ENCODE measurements around the gene ACKR2. TPM values are rescaled to one million over a fixed set of nuclear protein-coding genes. Genes with fewer than 3 reads are reported as not detected.

The ACKR2 gene
- total and polyA plus RNA-seq, 2 experiments from 2014 or later: 1.7 to 3.9 TPM

DNA sequence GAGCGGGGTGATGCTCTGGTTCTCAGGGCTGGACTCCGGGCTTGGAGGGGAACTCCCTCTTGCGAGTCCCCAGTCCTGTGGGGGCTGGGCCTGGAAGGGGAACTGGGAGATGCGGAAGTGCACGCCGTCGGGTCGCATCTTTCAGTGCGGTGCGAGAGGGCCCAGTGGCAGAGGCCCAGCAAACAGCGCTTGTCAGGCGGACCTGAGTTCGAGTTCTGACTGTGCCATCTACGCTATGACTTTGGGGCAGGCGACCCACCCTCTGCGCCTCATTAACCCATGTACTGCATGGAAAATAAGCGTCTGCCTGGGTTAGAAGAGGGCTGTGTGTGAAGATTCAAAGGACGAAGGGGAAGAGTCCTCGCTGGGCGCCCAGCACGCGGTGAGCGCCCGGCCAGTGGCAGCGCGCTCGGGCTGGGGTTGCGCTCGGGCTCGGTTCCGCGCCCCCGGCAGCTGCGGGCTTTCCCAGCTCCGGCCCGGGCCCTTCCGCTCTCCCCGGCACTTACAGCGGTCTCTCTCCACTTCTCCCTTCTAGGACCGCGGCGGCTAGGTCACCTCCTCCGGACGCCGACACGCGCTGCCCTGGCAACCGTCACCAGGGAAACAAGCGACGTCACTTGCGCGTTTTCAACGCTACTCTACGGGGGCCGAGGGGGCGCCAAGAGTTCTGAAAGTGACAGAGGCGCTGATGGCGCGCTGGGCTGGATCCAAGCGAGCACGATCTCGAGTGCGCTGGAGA is 36.4 kb upstream of the ACKR2 start, which contains the start of gene CCDC13:
Gene CCDC13 (minus strand): TSS at position 584 of the 739 bp plus-strand sequence. CDS start 14,908 bp downstream, outside the sequence.
- Histone ChIP-seq H2AFZ (peak within 1 kb of the TSS; percentile 76), H3K4me1 (ENCODE audit: insufficient read depth) (no peaks in the 10 kb centered on the region), H3K27ac (peak within 1 kb of the TSS; percentile 3), H3K27me3 (no peaks in the 10 kb centered on the region), H4K20me1 (ENCODE audit: insufficient read depth, poor library complexity, severe bottlenecking) (no peaks in the 10 kb centered on the region), H3K9me2 (replicated peaks; ENCODE audit: insufficient read depth) (no peaks in the 10 kb centered on the region), H3K4me2 (peak within 1 kb of the TSS; percentile 81), H3K79me2 (no peaks in the 10 kb centered on the region), H3K9me3 (ENCODE audit: low read depth) (no peaks in the 10 kb centered on the region), H3K36me3 (replicated peaks; ENCODE audit: insufficient read depth, low read depth) (no peaks in the 10 kb centered on the region), H3K4me3 (peak within 1 kb of the TSS; percentile 61)
- WGBS (ENCODE audit: low lambda C conversion rate, missing lambda C conversion rate): 5% methylated on average over 53 of the region's 63 CpGs
- DNase-seq (ENCODE audit: low spot score): peak; percentile 90
- TF ChIP-seq EZH2phosphoT487 (IDR thresholded peaks at IDR 0.05; ENCODE audit: low read depth, severe bottlenecking, unreplicated experiment): no peak
- TF ChIP-seq CTCF (IDR thresholded peaks at IDR 0.05; ENCODE audit: poor library complexity): no peak
- no peak for TF ChIP-seq EZH2 (IDR thresholded peaks at IDR 0.05; ENCODE audit: borderline replicate concordance)

DNA sequence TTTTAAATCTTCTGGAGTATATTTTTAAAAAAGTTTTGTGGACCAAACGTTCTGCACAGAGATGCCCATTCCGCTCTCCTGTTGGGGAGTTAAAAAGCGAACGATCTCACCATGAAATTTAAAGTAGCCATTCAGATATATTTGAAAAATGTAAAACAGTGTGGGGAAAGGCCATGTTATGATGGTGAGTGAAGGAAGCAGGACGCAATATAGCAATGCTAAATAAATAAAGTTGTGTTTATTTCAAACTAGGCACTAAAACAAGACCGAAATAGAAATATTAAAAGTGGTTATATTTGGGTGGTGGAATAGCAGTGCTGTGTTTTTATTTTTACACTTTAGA is 35.9 kb upstream of the ACKR2 start:
- peak overlapping the region; percentile 76 for H2AFZ ChIP-seq
- H3K79me2 ChIP-seq: no peaks in the 10 kb centered on the region
- no peaks in the 10 kb centered on the region for H3K9me3 ChIP-seq (ENCODE audit: low read depth)
- H3K27ac ChIP-seq: peak overlapping the region; percentile 3
- H3K4me2 ChIP-seq: peak overlapping the region; percentile 81
- H4K20me1 ChIP-seq (ENCODE audit: insufficient read depth, poor library complexity, severe bottlenecking): no peaks in the 10 kb centered on the region
- TF ChIP-seq EZH2 (IDR thresholded peaks at IDR 0.05; ENCODE audit: borderline replicate concordance) (no peak), EZH2phosphoT487 (IDR thresholded peaks at IDR 0.05; ENCODE audit: low read depth, severe bottlenecking, unreplicated experiment) (no peak), CTCF (IDR thresholded peaks at IDR 0.05; ENCODE audit: poor library complexity) (no peak)
- H3K9me2 ChIP-seq (replicated peaks; ENCODE audit: insufficient read depth): no peaks in the 10 kb centered on the region
- H3K4me1 ChIP-seq (ENCODE audit: insufficient read depth): no peaks in the 10 kb centered on the region
- no peaks in the 10 kb centered on the region for H3K27me3 ChIP-seq
- WGBS (ENCODE audit: low lambda C conversion rate, missing lambda C conversion rate): 17% methylated on average over 6 of the region's 6 CpGs
- DNase-seq (ENCODE audit: low spot score): no peak
- H3K4me3 ChIP-seq: peak overlapping the region; percentile 61
- no peaks in the 10 kb centered on the region for H3K36me3 ChIP-seq (replicated peaks; ENCODE audit: insufficient read depth, low read depth)

GRCh38 chr3:42778644-42779043 is 30.6 kb upstream of the ACKR2 start:
- no peak for DNase-seq (ENCODE audit: low spot score)

More at GRCh38 chr3:42778644-42779043, 30.6 kb upstream of the ACKR2 start:
- Histone ChIP-seq H3K9me3 (ENCODE audit: low read depth) (no peaks in the 10 kb centered on the region), H3K4me3 (no peak overlapping the region), H3K36me3 (replicated peaks; ENCODE audit: insufficient read depth, low read depth) (no peaks in the 10 kb centered on the region), H3K79me2 (peaks cover 2% of the 10 kb centered on the region), H2AFZ (no peak overlapping the region), H3K27me3 (no peaks in the 10 kb centered on the region), H3K4me2 (no peak overlapping the region), H3K9me2 (replicated peaks; ENCODE audit: insufficient read depth) (no peaks in the 10 kb centered on the region), H3K4me1 (ENCODE audit: insufficient read depth) (no peaks in the 10 kb centered on the region), H4K20me1 (ENCODE audit: insufficient read depth, poor library complexity, severe bottlenecking) (no peaks in the 10 kb centered on the region), H3K27ac (no peak overlapping the region)
- 96% methylated on average over 2 of the region's 2 CpGs for WGBS (ENCODE audit: low lambda C conversion rate, missing lambda C conversion rate)
- no peak for TF ChIP-seq CTCF (IDR thresholded peaks at IDR 0.05; ENCODE audit: poor library complexity)
- no peak for TF ChIP-seq EZH2phosphoT487 (IDR thresholded peaks at IDR 0.05; ENCODE audit: low read depth, severe bottlenecking, unreplicated experiment)
- no peak for TF ChIP-seq EZH2 (IDR thresholded peaks at IDR 0.05; ENCODE audit: borderline replicate concordance)

Data from hepatocyte (in vitro differentiated cells).